ENCODE data around the gene TCF3. TPM values are rescaled to one million over a fixed set of nuclear protein-coding genes. Genes with fewer than 3 reads are reported as not detected.

Gene TCF3
- total and polyA plus RNA-seq, 2 donors = 76.0 to 81.2 TPM

DNA sequence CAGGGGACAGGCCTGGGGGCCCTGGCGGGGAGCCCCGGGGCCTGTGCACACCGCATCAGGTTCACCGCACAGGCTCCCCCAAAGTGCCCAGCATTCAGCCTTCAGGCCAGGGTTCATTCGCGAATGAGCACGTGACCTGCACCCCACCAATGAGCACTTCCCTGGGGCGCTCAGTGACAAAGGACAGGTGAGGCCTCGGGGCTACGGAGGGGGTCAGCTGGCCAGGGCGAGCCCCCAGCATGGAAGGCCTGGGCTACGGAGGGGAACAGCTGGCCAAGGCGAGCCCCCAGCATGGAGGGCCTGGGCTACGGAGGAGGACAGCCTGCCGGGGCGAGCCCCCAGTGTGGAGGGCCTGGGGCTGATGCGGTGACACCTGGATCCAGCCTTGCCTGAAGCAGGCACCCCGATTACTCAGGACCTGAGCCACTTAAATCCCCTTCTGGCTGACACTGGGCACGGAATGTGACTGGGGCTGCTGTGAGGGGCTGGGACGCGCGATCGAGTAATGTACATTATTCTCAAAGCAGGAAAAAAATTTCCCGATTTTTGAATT, 23.1 kb downstream of the TCF3 start:
- 99% methylated on average over 24 of the region's 24 CpGs for WGBS
- Histone ChIP-seq H3K4me1 (ENCODE audit: control insufficient read depth in 2 of 2, insufficient read depth in 2 of 2, low read length in 2 of 2) (no peaks in the 10 kb centered on the region), H3K4me3 (ENCODE audit: low read length in 2 of 2) (no peak overlapping the region), H3K36me3 (ENCODE audit: control insufficient read depth in 2 of 2, insufficient read depth in 2 of 2, low read length in 1 of 2) (peaks cover 66 to 73% of the 10 kb centered on the region in 2 donors), H3K27me3 (ENCODE audit: control insufficient read depth in 2 of 2, insufficient read depth in 1 of 2, low read length in 1 of 2) (no peaks in the 10 kb centered on the region), H3K27ac (ENCODE audit: low read depth in 1 of 2, low read length in 1 of 2) (no peak overlapping the region), H3K9me3 (ENCODE audit: control insufficient read depth in 2 of 2, insufficient read depth in 1 of 2, low read length in 1 of 2) (no peaks in the 10 kb centered on the region)
- no peak for DNase-seq (ENCODE audit: low read depth in 6 of 9, low spot score in 9 of 9)

DNA sequence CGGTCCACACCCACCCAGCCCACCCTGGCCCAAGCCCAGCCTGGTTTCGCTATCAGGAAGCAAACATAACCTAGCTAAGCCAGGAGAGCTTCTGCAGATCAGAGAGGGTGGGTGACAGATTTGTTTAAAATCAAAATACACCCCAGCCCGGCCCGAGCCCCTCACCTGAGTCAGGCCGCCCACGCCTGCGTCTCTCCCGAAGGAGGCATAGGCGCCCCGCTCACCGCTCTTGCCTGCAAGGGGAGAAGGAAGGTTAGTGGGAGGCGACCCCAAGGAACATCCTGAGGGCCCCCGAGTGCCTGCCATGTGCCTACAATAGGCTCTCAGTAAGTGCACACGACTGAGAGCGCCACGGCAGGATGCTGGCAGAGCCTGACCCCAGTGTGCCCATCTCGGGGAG, 25.2 kb downstream of the TCF3 start:
- 97% methylated on average over 17 of the region's 17 CpGs for WGBS
- DNase-seq (ENCODE audit: low read depth in 6 of 9, low spot score in 9 of 9) = no peak
- H3K36me3 ChIP-seq (ENCODE audit: control insufficient read depth in 2 of 2, insufficient read depth in 2 of 2, low read length in 1 of 2) = peaks cover 71% of the 10 kb centered on the region in 2 donors

GRCh38 chr19:1626417-1627010, 25.9 kb downstream of the TCF3 start:
- H3K9me3 ChIP-seq (ENCODE audit: control insufficient read depth in 2 of 2, insufficient read depth in 1 of 2, low read length in 1 of 2) = no peaks in the 10 kb centered on the region
- no peak overlapping the region for H3K4me3 ChIP-seq (ENCODE audit: low read length in 2 of 2)
- no peak overlapping the region for H3K27ac ChIP-seq (ENCODE audit: low read depth in 1 of 2, low read length in 1 of 2)
- no peak for DNase-seq (ENCODE audit: low read depth in 6 of 9, low spot score in 9 of 9)
- peaks cover 71 to 73% of the 10 kb centered on the region in 2 donors for H3K36me3 ChIP-seq (ENCODE audit: control insufficient read depth in 2 of 2, insufficient read depth in 2 of 2, low read length in 1 of 2)
- no peaks in the 10 kb centered on the region for H3K4me1 ChIP-seq (ENCODE audit: control insufficient read depth in 2 of 2, insufficient read depth in 2 of 2, low read length in 2 of 2)
- WGBS = 98% methylated on average over 32 of the region's 32 CpGs
- H3K27me3 ChIP-seq (ENCODE audit: control insufficient read depth in 2 of 2, insufficient read depth in 1 of 2, low read length in 1 of 2) = no peaks in the 10 kb centered on the region

More for the DNA sequence above, 25.2 kb downstream of the TCF3 start:
- no peaks in the 10 kb centered on the region for H3K4me1 ChIP-seq (ENCODE audit: control insufficient read depth in 2 of 2, insufficient read depth in 2 of 2, low read length in 2 of 2)
- no peaks in the 10 kb centered on the region for H3K27me3 ChIP-seq (ENCODE audit: control insufficient read depth in 2 of 2, insufficient read depth in 1 of 2, low read length in 1 of 2)
- H3K4me3 ChIP-seq (ENCODE audit: low read length in 2 of 2) = no peak overlapping the region
- H3K27ac ChIP-seq (ENCODE audit: low read depth in 1 of 2, low read length in 1 of 2) = no peak overlapping the region
- H3K9me3 ChIP-seq (ENCODE audit: control insufficient read depth in 2 of 2, insufficient read depth in 1 of 2, low read length in 1 of 2) = no peaks in the 10 kb centered on the region

GRCh38 chr19:1624458-1624857, 28.0 kb downstream of the TCF3 start:
- H3K4me3 ChIP-seq (ENCODE audit: low read length in 2 of 2) = no peak overlapping the region
- no peaks in the 10 kb centered on the region for H3K4me1 ChIP-seq (ENCODE audit: control insufficient read depth in 2 of 2, insufficient read depth in 2 of 2, low read length in 2 of 2)
- no peak overlapping the region for H3K27ac ChIP-seq (ENCODE audit: low read depth in 1 of 2, low read length in 1 of 2)
- no peaks in the 10 kb centered on the region for H3K9me3 ChIP-seq (ENCODE audit: control insufficient read depth in 2 of 2, insufficient read depth in 1 of 2, low read length in 1 of 2)
- no peaks in the 10 kb centered on the region for H3K27me3 ChIP-seq (ENCODE audit: control insufficient read depth in 2 of 2, insufficient read depth in 1 of 2, low read length in 1 of 2)
- peak in 5 of 9 donors; percentile 11 to 63 (median 22) for DNase-seq (ENCODE audit: low read depth in 6 of 9, low spot score in 9 of 9)
- H3K36me3 ChIP-seq (ENCODE audit: control insufficient read depth in 2 of 2, insufficient read depth in 2 of 2, low read length in 1 of 2) = peaks cover 71 to 73% of the 10 kb centered on the region in 2 donors
- 88% methylated on average over 23 of the region's 23 CpGs for WGBS

- no peaks in the 10 kb centered on the region for H3K4me1 ChIP-seq (ENCODE audit: control insufficient read depth in 2 of 2, insufficient read depth in 2 of 2, low read length in 2 of 2)
- DNase-seq (ENCODE audit: low read depth in 6 of 9, low spot score in 9 of 9) = no peak
- WGBS = 98% methylated on average over 5 of the region's 5 CpGs
- no peak overlapping the region for H3K4me3 ChIP-seq (ENCODE audit: low read length in 2 of 2)
- H3K27me3 ChIP-seq (ENCODE audit: control insufficient read depth in 2 of 2, insufficient read depth in 1 of 2, low read length in 1 of 2) = no peaks in the 10 kb centered on the region
- H3K9me3 ChIP-seq (ENCODE audit: control insufficient read depth in 2 of 2, insufficient read depth in 1 of 2, low read length in 1 of 2) = no peaks in the 10 kb centered on the region
- H3K36me3 ChIP-seq (ENCODE audit: control insufficient read depth in 2 of 2, insufficient read depth in 2 of 2, low read length in 1 of 2) = peaks cover 87 to 89% of the 10 kb centered on the region in 2 donors
- no peak overlapping the region for H3K27ac ChIP-seq (ENCODE audit: low read depth in 1 of 2, low read length in 1 of 2)
Observed at GRCh38 chr19:1622541-1622940, 29.9 kb downstream of the TCF3 start.

DNA sequence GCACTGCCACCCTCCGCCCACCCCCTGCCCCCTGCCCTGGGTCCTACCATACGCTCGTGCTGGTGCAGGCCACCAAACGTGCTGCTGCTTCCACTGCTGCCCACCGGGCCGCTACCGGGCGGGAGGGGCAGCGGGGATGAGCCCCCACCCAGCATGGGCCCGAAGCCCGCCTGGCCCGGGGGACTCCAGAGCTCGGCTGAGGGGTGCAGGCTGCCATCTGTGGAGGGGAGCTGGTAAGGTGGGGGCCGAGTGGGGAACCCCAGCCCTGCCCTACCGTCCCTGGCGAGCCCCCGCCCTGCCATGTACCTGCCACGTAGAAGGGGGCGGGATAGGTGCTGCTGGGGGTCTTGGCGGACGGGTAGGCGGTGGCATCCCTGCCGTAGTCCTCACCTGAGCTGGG, 30.4 kb downstream of the TCF3 start:
- H3K4me1 ChIP-seq (ENCODE audit: control insufficient read depth in 2 of 2, insufficient read depth in 2 of 2, low read length in 2 of 2) = no peaks in the 10 kb centered on the region
- no peak overlapping the region for H3K27ac ChIP-seq (ENCODE audit: low read depth in 1 of 2, low read length in 1 of 2)
- H3K27me3 ChIP-seq (ENCODE audit: control insufficient read depth in 2 of 2, insufficient read depth in 1 of 2, low read length in 1 of 2) = no peaks in the 10 kb centered on the region
- H3K9me3 ChIP-seq (ENCODE audit: control insufficient read depth in 2 of 2, insufficient read depth in 1 of 2, low read length in 1 of 2) = no peaks in the 10 kb centered on the region
- no peak for DNase-seq (ENCODE audit: low read depth in 6 of 9, low spot score in 9 of 9)
- H3K4me3 ChIP-seq (ENCODE audit: low read length in 2 of 2) = no peak overlapping the region
- peaks cover 91 to 92% of the 10 kb centered on the region in 2 donors for H3K36me3 ChIP-seq (ENCODE audit: control insufficient read depth in 2 of 2, insufficient read depth in 2 of 2, low read length in 1 of 2)
- 94% methylated on average over 23 of the region's 23 CpGs for WGBS

DNA sequence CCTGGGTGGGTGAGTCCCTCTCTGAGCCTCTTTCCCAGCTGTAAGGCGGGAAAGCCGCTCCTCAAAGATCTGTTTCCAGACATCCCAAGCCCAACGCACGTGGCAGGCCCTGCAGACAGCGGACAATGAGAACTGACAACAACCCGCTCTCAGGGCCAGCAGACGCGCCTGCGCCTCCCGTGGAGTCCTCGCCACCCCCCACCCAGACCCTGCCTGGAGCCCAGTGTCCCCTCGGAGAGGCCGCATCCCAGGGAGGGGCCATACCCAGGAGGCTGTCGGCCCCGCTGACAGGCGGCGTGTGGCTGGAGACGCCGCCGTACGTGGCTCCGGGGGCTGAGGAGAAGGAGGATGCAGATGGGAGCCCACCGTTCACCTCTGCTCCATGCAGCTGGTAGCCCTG, 30.8 kb downstream of the TCF3 start:
- no peaks in the 10 kb centered on the region for H3K4me1 ChIP-seq (ENCODE audit: control insufficient read depth in 2 of 2, insufficient read depth in 2 of 2, low read length in 2 of 2)
- 98% methylated on average over 23 of the region's 23 CpGs for WGBS
- H3K27me3 ChIP-seq (ENCODE audit: control insufficient read depth in 2 of 2, insufficient read depth in 1 of 2, low read length in 1 of 2) = no peaks in the 10 kb centered on the region
- H3K4me3 ChIP-seq (ENCODE audit: low read length in 2 of 2) = no peak overlapping the region
- DNase-seq (ENCODE audit: low read depth in 6 of 9, low spot score in 9 of 9) = no peak
- H3K36me3 ChIP-seq (ENCODE audit: control insufficient read depth in 2 of 2, insufficient read depth in 2 of 2, low read length in 1 of 2) = peaks cover 91 to 94% of the 10 kb centered on the region in 2 donors
- H3K27ac ChIP-seq (ENCODE audit: low read depth in 1 of 2, low read length in 1 of 2) = no peak overlapping the region
- H3K9me3 ChIP-seq (ENCODE audit: control insufficient read depth in 2 of 2, insufficient read depth in 1 of 2, low read length in 1 of 2) = no peaks in the 10 kb centered on the region

- DNase-seq (ENCODE audit: low read depth in 6 of 9, low spot score in 9 of 9) = no peak
Observed at GRCh38 chr19:1621021-1621420, 31.4 kb downstream of the TCF3 start.

GRCh38 chr19:1620502-1620901, 31.9 kb downstream of the TCF3 start:
- no peaks in the 10 kb centered on the region for H3K9me3 ChIP-seq (ENCODE audit: control insufficient read depth in 2 of 2, insufficient read depth in 1 of 2, low read length in 1 of 2)
- no peaks in the 10 kb centered on the region for H3K27me3 ChIP-seq (ENCODE audit: control insufficient read depth in 2 of 2, insufficient read depth in 1 of 2, low read length in 1 of 2)
- WGBS = 97% methylated on average over 11 of the region's 11 CpGs
- H3K27ac ChIP-seq (ENCODE audit: low read depth in 1 of 2, low read length in 1 of 2) = no peak overlapping the region
- DNase-seq (ENCODE audit: low read depth in 6 of 9, low spot score in 9 of 9) = no peak
- H3K36me3 ChIP-seq (ENCODE audit: control insufficient read depth in 2 of 2, insufficient read depth in 2 of 2, low read length in 1 of 2) = peaks cover 91 to 94% of the 10 kb centered on the region in 2 donors
- H3K4me3 ChIP-seq (ENCODE audit: low read length in 2 of 2) = no peak overlapping the region
- H3K4me1 ChIP-seq (ENCODE audit: control insufficient read depth in 2 of 2, insufficient read depth in 2 of 2, low read length in 2 of 2) = no peaks in the 10 kb centered on the region

More at GRCh38 chr19:1621021-1621420, 31.4 kb downstream of the TCF3 start:
- no peak overlapping the region for H3K27ac ChIP-seq (ENCODE audit: low read depth in 1 of 2, low read length in 1 of 2)
- H3K27me3 ChIP-seq (ENCODE audit: control insufficient read depth in 2 of 2, insufficient read depth in 1 of 2, low read length in 1 of 2) = no peaks in the 10 kb centered on the region
- no peak overlapping the region for H3K4me3 ChIP-seq (ENCODE audit: low read length in 2 of 2)
- H3K4me1 ChIP-seq (ENCODE audit: control insufficient read depth in 2 of 2, insufficient read depth in 2 of 2, low read length in 2 of 2) = no peaks in the 10 kb centered on the region
- H3K36me3 ChIP-seq (ENCODE audit: control insufficient read depth in 2 of 2, insufficient read depth in 2 of 2, low read length in 1 of 2) = peaks cover 91 to 94% of the 10 kb centered on the region in 2 donors
- no peaks in the 10 kb centered on the region for H3K9me3 ChIP-seq (ENCODE audit: control insufficient read depth in 2 of 2, insufficient read depth in 1 of 2, low read length in 1 of 2)
- 96% methylated on average over 19 of the region's 19 CpGs for WGBS

Data from thymus (tissue), 11 donors.